RWPE1 (cell line): Measurements from ENCODE around the gene UAP1L1.

ENCODE experiments used
- CTCF ChIA-PET: fragments of 350-600 bp; sonication (Branson Sonifier 250); formaldehyde crosslinking; extraction: SDS; loops from one replicate; lab custom pipeline; 2021; lab: Yijun Ruan, JAX
- POLR2A ChIA-PET: fragments of 400-600 bp; formaldehyde crosslinking; extraction: SDS; loops from one replicate; lab custom pipeline; 2020; ENCODE audit warnings: antibody characterized with exemption; ENCODE audit not compliant: low non-redundant PET; lab: Yijun Ruan, JAX
- DNase-seq: peaks from one replicate; pipeline ENCODE4 v3.0.0; 2012; ENCODE audit warnings: low spot score
- H3K27ac ChIP-seq: fragments of 450-650 bp; 2 replicates; pipeline ENCODE4 v1.5.1; 2017
- TF ChIP-seq, protein P1 (sequence below): fragments of 450-650 bp; conservative IDR thresholded peaks from 2 replicates; pipeline ENCODE4 v1.5.1; 2017; ENCODE audit warnings: low read depth, mild to moderate bottlenecking

The UAP1L1 gene

GRCh38 chr9:137077758-137078693, 709 bp downstream of the UAP1L1 start:
- H3K27ac ChIP-seq = peak overlapping the region; percentile 97
- POLR2A ChIA-PET = no interaction called here
- TF ChIP-seq, protein P1, sequence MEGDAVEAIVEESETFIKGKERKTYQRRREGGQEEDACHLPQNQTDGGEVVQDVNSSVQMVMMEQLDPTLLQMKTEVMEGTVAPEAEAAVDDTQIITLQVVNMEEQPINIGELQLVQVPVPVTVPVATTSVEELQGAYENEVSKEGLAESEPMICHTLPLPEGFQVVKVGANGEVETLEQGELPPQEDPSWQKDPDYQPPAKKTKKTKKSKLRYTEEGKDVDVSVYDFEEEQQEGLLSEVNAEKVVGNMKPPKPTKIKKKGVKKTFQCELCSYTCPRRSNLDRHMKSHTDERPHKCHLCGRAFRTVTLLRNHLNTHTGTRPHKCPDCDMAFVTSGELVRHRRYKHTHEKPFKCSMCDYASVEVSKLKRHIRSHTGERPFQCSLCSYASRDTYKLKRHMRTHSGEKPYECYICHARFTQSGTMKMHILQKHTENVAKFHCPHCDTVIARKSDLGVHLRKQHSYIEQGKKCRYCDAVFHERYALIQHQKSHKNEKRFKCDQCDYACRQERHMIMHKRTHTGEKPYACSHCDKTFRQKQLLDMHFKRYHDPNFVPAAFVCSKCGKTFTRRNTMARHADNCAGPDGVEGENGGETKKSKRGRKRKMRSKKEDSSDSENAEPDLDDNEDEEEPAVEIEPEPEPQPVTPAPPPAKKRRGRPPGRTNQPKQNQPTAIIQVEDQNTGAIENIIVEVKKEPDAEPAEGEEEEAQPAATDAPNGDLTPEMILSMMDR = no peak
- no peak for DNase-seq
- CTCF ChIA-PET = interaction anchor here (1.6 to 2.1 kb wide), 2 partner anchors 10 to 32 kb away, joined by 7 to 12 read pairs; partner anchors contain the start of gene NPDC1

GRCh38 chr9:137078701-137079400, 1.5 kb downstream of the UAP1L1 start:
- TF ChIP-seq, protein P1 = no peak
- peak overlapping the region; percentile 97 for H3K27ac ChIP-seq
- ChIA-PET CTCF (interaction anchor here (1.1 to 1.4 kb wide), 2 partner anchors 11 to 15 kb away, joined by 3 to 6 read pairs; no protein-coding TSS in a partner anchor), POLR2A (no interaction called here)
- no peak for DNase-seq

DNA sequence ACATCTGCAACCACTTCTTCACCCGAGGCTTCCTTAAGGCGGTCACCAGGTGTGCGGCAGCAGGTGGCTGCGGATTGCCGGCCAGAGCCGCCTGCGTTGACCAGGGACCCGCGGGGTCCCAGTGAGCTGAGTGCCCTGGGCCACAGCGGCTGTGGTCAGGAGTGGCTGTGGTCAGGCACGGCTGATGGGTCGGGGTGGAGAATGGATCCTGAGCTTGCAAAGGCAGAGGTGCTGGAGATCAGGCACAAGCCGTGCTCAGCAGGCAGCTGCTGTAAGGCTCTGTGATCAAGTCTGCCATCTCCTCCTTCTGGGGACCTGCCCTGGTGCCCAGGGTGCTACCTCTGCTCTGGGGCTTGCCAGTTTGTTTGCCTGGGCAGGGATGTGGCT, 2.1 kb downstream of the UAP1L1 start:
- POLR2A ChIA-PET = no interaction called here
- DNase-seq = no peak
- H3K27ac ChIP-seq = peak overlapping the region; percentile 97
- TF ChIP-seq, protein P1 = no peak
- CTCF ChIA-PET = interaction anchor here (1.1 to 1.7 kb wide), 3 partner anchors 11 to 33 kb away, joined by 3 to 6 read pairs (median 6); partner anchors contain the start of gene NPDC1

- TF ChIP-seq, protein P1 = no peak
- DNase-seq = no peak
- ChIA-PET CTCF (interaction anchor here (0.6 to 1.9 kb wide), 3 partner anchors 34 to 156 kb away, joined by 3 to 6 read pairs (median 5); partner anchors contain the start of gene NPDC1), POLR2A (no interaction called here)
- H3K27ac ChIP-seq = peak overlapping the region; percentile 97
Observed at GRCh38 chr9:137080260-137081122, 3.2 kb downstream of the UAP1L1 start.

GRCh38 chr9:137082222-137082924, 5.1 kb downstream of the UAP1L1 start:
- no peak for DNase-seq
- H3K27ac ChIP-seq = peak overlapping the region; percentile 97
- TF ChIP-seq, protein P1 = no peak
- ChIA-PET CTCF (interaction anchor here (0.5 to 2.5 kb wide), 7 partner anchors 12 to 174 kb away, joined by 3 to 15 read pairs (median 5); partner anchors contain the start of genes NPDC1 and SAPCD2), POLR2A (no interaction called here)
